NCI-H2171 (cell line): ENCODE data around the gene TRUB1.
"Not testable (repeated sequence)": the region's sequence is repeated elsewhere in the genome, so short reads cannot be mapped to it uniquely, and the experiment has no call there.

Experiments
- DNase-seq: peaks from one replicate; lab custom pipeline; 2025; lab: John Stamatoyannopoulos, UW

TRUB1 gene

GRCh38 chr10:114925587-114926586, 12.1 kb upstream of the TRUB1 start:
- DNase-seq = no peak

GRCh38 chr10:114928818-114929217, 9.2 kb upstream of the TRUB1 start:
- DNase-seq = no peak

- DNase-seq = no peak
Observed at GRCh38 chr10:114930320-114930719, 7.7 kb upstream of the TRUB1 start.

- DNase-seq = no peak
Observed at GRCh38 chr10:114931072-114931679, 6.8 kb upstream of the TRUB1 start.

GRCh38 chr10:114932225-114932624, 5.8 kb upstream of the TRUB1 start:
- DNase-seq = no peak

- DNase-seq = no peak
Observed at GRCh38 chr10:114932945-114933344, 5.0 kb upstream of the TRUB1 start.

- no peak for DNase-seq
Observed at GRCh38 chr10:114933588-114933987, 4.4 kb upstream of the TRUB1 start.

- not testable (repeated sequence) for DNase-seq
Observed at GRCh38 chr10:114933995-114934394, 4.0 kb upstream of the TRUB1 start.

GRCh38 chr10:114938856-114939193, 830 bp downstream of the TRUB1 start:
- DNase-seq = no peak

GRCh38 chr10:114940735-114941134, 2.7 kb downstream of the TRUB1 start:
- no peak for DNase-seq

- no peak for DNase-seq
Observed at GRCh38 chr10:114943000-114943399, 5.0 kb downstream of the TRUB1 start.

GRCh38 chr10:114953047-114953446, 15.1 kb downstream of the TRUB1 start:
- DNase-seq = no peak

- DNase-seq = no peak
Observed at GRCh38 chr10:114955984-114956383, 18.0 kb downstream of the TRUB1 start.

GRCh38 chr10:114956466-114956865, 18.5 kb downstream of the TRUB1 start:
- no peak for DNase-seq

- DNase-seq = no peak
Observed at GRCh38 chr10:114957122-114957521, 19.1 kb downstream of the TRUB1 start.

GRCh38 chr10:114957673-114958072, 19.7 kb downstream of the TRUB1 start:
- DNase-seq = no peak

GRCh38 chr10:114962441-114962840, 24.4 kb downstream of the TRUB1 start:
- DNase-seq = no peak

- no peak for DNase-seq
Observed at GRCh38 chr10:114963908-114964307, 25.9 kb downstream of the TRUB1 start.

- no peak for DNase-seq
Observed at GRCh38 chr10:114967071-114967470, 29.1 kb downstream of the TRUB1 start.

- DNase-seq = no peak
Observed at GRCh38 chr10:114970515-114970914, 32.5 kb downstream of the TRUB1 start.

- no peak for DNase-seq
Observed at GRCh38 chr10:114973306-114973705, 35.3 kb downstream of the TRUB1 start.

- DNase-seq = no peak
Observed at GRCh38 chr10:114973997-114974396, 36.0 kb downstream of the TRUB1 start.

- no peak for DNase-seq
Observed at GRCh38 chr10:114974625-114975024, 36.6 kb downstream of the TRUB1 start.
